Aorta (tissue), 5 donors: ENCODE data around the gene RAB18. TPM values are rescaled to one million over a fixed set of nuclear protein-coding genes. Genes with fewer than 3 reads are reported as not detected.

Experiments
- ATAC-seq: fragments of 200-7000 bp; cut with Tn5 transposase; one replicate; pipeline ENCODE4 v1.9.1; 2022; ENCODE audit warnings: moderate library complexity; ENCODE audit not compliant: low FRiP score
- DNase-seq, 2 donors: peaks; one replicate each; pipeline ENCODE4 v3.0.0-alpha.2; 2020
- H3K27ac ChIP-seq, 2 donors: one replicate each; pipeline ENCODE4 v1.5.1; 2013; ENCODE audit warnings: low read length in 2 of 2, mild to moderate bottlenecking in 2 of 2, moderate library complexity in 2 of 2, control low read depth in 1 of 2, inconsistent platforms in 1 of 2, low read depth in 1 of 2
- H3K27me3 ChIP-seq, 2 donors: one replicate each; pipeline ENCODE4 v1.6.1; 2013; ENCODE audit warnings: control low read depth in 1 of 2, low read length in 1 of 2, mild to moderate bottlenecking in 1 of 2, moderate library complexity in 1 of 2; ENCODE audit not compliant: insufficient read depth in 2 of 2, control insufficient read depth in 1 of 2
- H3K36me3 ChIP-seq, 2 donors: one replicate each; pipeline ENCODE4 v1.6.1; 2013; ENCODE audit warnings: control low read depth in 1 of 2, low read length in 1 of 2, mild to moderate bottlenecking in 1 of 2; ENCODE audit not compliant: insufficient read depth in 2 of 2, control insufficient read depth in 1 of 2
- H3K4me1 ChIP-seq, 2 donors: one replicate each; pipeline ENCODE4 v1.6.1; 2013; ENCODE audit warnings: low read length in 2 of 2, control low read depth in 1 of 2, mild to moderate bottlenecking in 1 of 2, moderate library complexity in 1 of 2; ENCODE audit not compliant: insufficient read depth in 2 of 2, control insufficient read depth in 1 of 2
- H3K4me3 ChIP-seq, 2 donors: one replicate each; pipeline ENCODE4 v1.5.1; 2013; ENCODE audit warnings: low read length in 2 of 2, control low read depth in 1 of 2, mild to moderate bottlenecking in 1 of 2
- H3K9me3 ChIP-seq: one replicate; pipeline ENCODE4 v1.6.1; 2013; ENCODE audit warnings: mild to moderate bottlenecking, low read length; ENCODE audit not compliant: control insufficient read depth
- whole genome bisulfite sequencing, 2 donors: extraction: QIAGEN DNeasy Blood & Tissue Kit; methylation state at CpG; one replicate each; pipeline ENCODE4 v1.1.7; 2013; 5-methylcytosine and 5-hydroxymethylcytosine counted together
- intact Hi-C, 2 donors: fragments of 100-400 bp; cut with DNase I; formaldehyde crosslinking; loops; one replicate each; pipeline versions ENCODE4 v1.14.2 to v1.15.0; 2022
- polyA plus RNA-seq, 2 donors: library from polyadenylated mRNA; stranded (reverse); fragments of 200-250 nt; gene quantifications; one replicate each; pipeline ENCODE4 v1.2.3, GENCODE V29; 2013
- total RNA-seq, 2 donors: library from RNA; stranded (reverse); fragmentation: NEBNext Ultra II Directional; extraction: Animal tissue kit (Norgen Biotek cat#: 25700); gene quantifications; one replicate each; pipeline ENCODE4 v1.2.1, GENCODE V29; 2021
- donor health status: healthy with polysubstance abuse.
- donor health status: Bipolar disorder and iron deficiency.
- donor health status: DM: no; HTN: no; CAD: no.
- donor health status: DM: no; HTN: no; CAD: no.
- donor health status: DM: yes; HTN: yes; CAD: no.

RAB18 gene
- total and polyA plus RNA-seq, 4 donors, result 39.3 to 105 (median 81.0) TPM

GRCh38 chr10:27542812-27543211, 38.7 kb downstream of the RAB18 start:
- H3K27ac ChIP-seq, result no peak overlapping the region
- DNase-seq, result no peak
- H3K4me3 ChIP-seq, result no peak overlapping the region
- no peaks in the 10 kb centered on the region for H3K4me1 ChIP-seq
- no peak for ATAC-seq
- H3K9me3 ChIP-seq, result no peaks in the 10 kb centered on the region
- peaks cover 0 to 4% of the 10 kb centered on the region in 2 donors for H3K36me3 ChIP-seq
- WGBS, 2 donors, result 72 to 80% methylated on average over 2 of the region's 2 CpGs
- H3K27me3 ChIP-seq, result no peaks in the 10 kb centered on the region
- intact Hi-C loops, result no loop called here

- no peaks in the 10 kb centered on the region for H3K36me3 ChIP-seq
- 74 to 82% methylated on average over 2 of the region's 2 CpGs for WGBS, 2 donors
- no peaks in the 10 kb centered on the region for H3K27me3 ChIP-seq
- no peaks in the 10 kb centered on the region for H3K4me1 ChIP-seq
- H3K9me3 ChIP-seq, result no peaks in the 10 kb centered on the region
- intact Hi-C loops, result no loop called here
- H3K27ac ChIP-seq, result no peak overlapping the region
- H3K4me3 ChIP-seq, result no peak overlapping the region
- DNase-seq (no peak), ATAC-seq (no peak)
These were observed 42.9 kb downstream of the RAB18 start for GRCh38 chr10:27547047-27547446.

GRCh38 chr10:27547482-27547881, 43.4 kb downstream of the RAB18 start:
- Histone ChIP-seq H3K27ac (no peak overlapping the region), H3K4me3 (no peak overlapping the region), H3K4me1 (no peaks in the 10 kb centered on the region), H3K9me3 (no peaks in the 10 kb centered on the region), H3K27me3 (no peaks in the 10 kb centered on the region), H3K36me3 (no peaks in the 10 kb centered on the region)
- ATAC-seq, result no peak
- intact Hi-C loops, result no loop called here
- DNase-seq, result no peak
- 94 to 97% methylated on average over 3 of the region's 3 CpGs for WGBS, 2 donors

- Histone ChIP-seq H3K27me3 (no peaks in the 10 kb centered on the region), H3K4me1 (no peaks in the 10 kb centered on the region), H3K9me3 (no peaks in the 10 kb centered on the region), H3K36me3 (no peaks in the 10 kb centered on the region), H3K4me3 (no peak overlapping the region), H3K27ac (no peak overlapping the region)
- WGBS, 2 donors, result 83 to 84% methylated on average over 6 of the region's 6 CpGs
- no peak for DNase-seq
- intact Hi-C loops, result loop anchor here (10.0 kb wide), 2 partner anchors 694 to 834 kb away; no protein-coding TSS in a partner anchor
- no peak for ATAC-seq
These were observed 46.7 kb downstream of the RAB18 start for GRCh38 chr10:27550823-27551222.

DNA sequence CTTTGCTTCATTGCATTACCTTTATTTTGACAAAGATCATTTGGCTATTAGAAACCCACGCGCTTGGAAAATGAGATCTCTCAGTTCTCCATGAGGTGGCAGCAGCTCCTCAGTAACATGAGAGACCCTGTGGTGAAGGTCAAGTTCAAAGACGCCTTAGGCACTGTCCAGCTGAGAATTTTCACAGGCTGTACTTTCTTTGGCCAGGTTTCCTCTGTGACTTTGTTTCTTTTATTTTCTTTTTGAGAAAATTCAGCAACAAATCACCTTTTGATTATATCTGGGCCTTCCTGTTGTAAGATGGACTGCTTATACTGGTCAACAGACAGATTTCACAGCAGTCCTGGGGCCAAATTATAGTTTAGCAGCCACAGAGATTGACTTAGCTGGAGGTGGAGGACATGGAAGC, 54.5 kb downstream of the RAB18 start:
- DNase-seq (peak in 1 of 2 donors; percentile 55), ATAC-seq (no peak)
- WGBS, 2 donors, result 1 to 2% methylated on average over 3 of the region's 3 CpGs
- H3K9me3 ChIP-seq, result no peaks in the 10 kb centered on the region
- H3K4me1 ChIP-seq, result no peaks in the 10 kb centered on the region
- intact Hi-C loops, result loop anchor here (1.0 to 10.0 kb wide), 4 partner anchors 98 to 826 kb away; no protein-coding TSS in a partner anchor
- H3K4me3 ChIP-seq, result no peak overlapping the region
- no peak overlapping the region for H3K27ac ChIP-seq
- no peaks in the 10 kb centered on the region for H3K36me3 ChIP-seq
- H3K27me3 ChIP-seq, result no peaks in the 10 kb centered on the region

GRCh38 chr10:27561334-27561733, 57.2 kb downstream of the RAB18 start:
- no peak overlapping the region for H3K27ac ChIP-seq
- DNase-seq (no peak), ATAC-seq (no peak)
- H3K9me3 ChIP-seq, result peaks cover 1% of the 10 kb centered on the region
- WGBS, 2 donors, result 88 to 91% methylated on average over 2 of the region's 2 CpGs
- H3K27me3 ChIP-seq, result no peaks in the 10 kb centered on the region
- H3K4me3 ChIP-seq, result no peak overlapping the region
- intact Hi-C loops, result no loop called here
- H3K36me3 ChIP-seq, result no peaks in the 10 kb centered on the region
- no peaks in the 10 kb centered on the region for H3K4me1 ChIP-seq

DNA sequence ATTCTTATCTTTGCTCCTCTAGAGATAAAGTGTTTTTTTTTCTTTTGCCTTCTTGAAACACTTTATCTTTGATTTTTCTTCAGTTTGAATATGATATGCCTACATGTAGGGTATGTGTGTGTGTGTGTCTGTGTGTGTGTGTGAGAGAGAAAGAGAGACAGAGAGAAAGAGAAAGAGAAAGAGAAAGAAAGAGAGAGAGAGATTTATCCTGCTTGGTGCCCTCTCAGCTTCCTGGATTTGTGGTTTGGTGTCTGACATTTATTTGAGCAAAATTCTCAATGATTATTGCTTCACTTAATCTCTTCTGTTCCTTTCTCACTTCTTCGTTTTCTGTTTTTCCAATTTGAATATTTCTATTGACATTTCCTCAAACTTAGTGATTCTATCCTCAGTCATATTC, 60.3 kb downstream of the RAB18 start:
- intact Hi-C loops, result no loop called here
- Histone ChIP-seq H3K27me3 (no peaks in the 10 kb centered on the region), H3K4me1 (no peaks in the 10 kb centered on the region), H3K27ac (no peak overlapping the region), H3K9me3 (peaks cover 1% of the 10 kb centered on the region), H3K36me3 (no peaks in the 10 kb centered on the region), H3K4me3 (no peak overlapping the region)
- ATAC-seq (no peak), DNase-seq (no peak)
- WGBS, 2 donors, result 84 to 86% methylated on average over 1 of the region's 1 CpG

DNA sequence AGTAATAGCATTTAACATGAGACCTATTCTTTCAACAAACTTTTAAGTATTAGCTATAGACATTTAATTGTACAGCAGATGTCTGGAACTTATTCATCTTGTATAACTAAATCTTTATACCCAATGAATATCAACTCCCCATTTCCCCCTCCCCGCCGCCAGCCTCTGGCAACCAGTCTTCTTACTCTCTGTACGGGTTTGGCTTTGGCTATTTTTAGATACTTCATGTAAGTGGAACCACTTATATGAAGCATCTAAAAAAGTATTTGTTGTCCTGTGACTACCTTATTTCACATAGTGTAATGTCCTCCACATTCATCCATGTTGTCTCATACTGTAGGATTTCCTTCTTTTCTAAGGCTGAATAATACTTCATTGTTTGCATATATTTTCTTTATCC, 60.8 kb downstream of the RAB18 start:
- H3K4me3 ChIP-seq, result no peak overlapping the region
- no peaks in the 10 kb centered on the region for H3K4me1 ChIP-seq
- ATAC-seq, result no peak
- H3K27me3 ChIP-seq, result no peaks in the 10 kb centered on the region
- 69 to 70% methylated on average over 3 of the region's 3 CpGs for WGBS, 2 donors
- DNase-seq, result no peak
- intact Hi-C loops, result no loop called here
- peaks cover 1% of the 10 kb centered on the region for H3K9me3 ChIP-seq
- no peaks in the 10 kb centered on the region for H3K36me3 ChIP-seq
- no peak overlapping the region for H3K27ac ChIP-seq

GRCh38 chr10:27568196-27569175, 64.4 kb downstream of the RAB18 start:
- H3K4me1 ChIP-seq, result no peaks in the 10 kb centered on the region
- H3K9me3 ChIP-seq, result peaks cover 1% of the 10 kb centered on the region
- DNase-seq (no peak), ATAC-seq (no peak)
- no peaks in the 10 kb centered on the region for H3K36me3 ChIP-seq
- no peak overlapping the region for H3K27ac ChIP-seq
- H3K27me3 ChIP-seq, result no peaks in the 10 kb centered on the region
- intact Hi-C loops, result no loop called here
- WGBS, 2 donors, result 86 to 90% methylated on average over 7 of the region's 7 CpGs
- no peak overlapping the region for H3K4me3 ChIP-seq
